Astrocyte of the cerebellum (primary cell): ENCODE measurements around the gene WNT11.

ENCODE experiments used
- DNase-seq: peaks from one replicate; pipeline ENCODE4 v3.0.0-alpha.2; 2011; ENCODE audit warnings: low read depth
- H3K4me3 ChIP-seq: 2 replicates; pipeline ENCODE4 v1.5.1; 2011; ENCODE audit warnings: mild to moderate bottlenecking, low read depth, low read length, moderate library complexity
- CTCF ChIP-seq: IDR thresholded peaks from 2 replicates; pipeline ENCODE4 v1.5.1; 2012; ENCODE audit warnings: low read length, low read depth, moderate library complexity, mild to moderate bottlenecking; ENCODE audit errors: missing control alignments
- in situ Hi-C: cut with HindIII; loops from 2 replicates; pipeline ENCODE4 v1.10.0; 2017; ENCODE audit warnings: low sequenced_read_pairs

Gene WNT11

GRCh38 chr11:76243957-76244285, 37.6 kb upstream of the WNT11 start:
- no peak overlapping the region for H3K4me3 ChIP-seq
- in situ Hi-C loops: loop anchor here (25.0 kb wide), 1 partner anchor 268 kb away; no protein-coding TSS in a partner anchor
- DNase-seq: no peak
- no peak for TF ChIP-seq CTCF

GRCh38 chr11:76243193-76243956, 37.1 kb upstream of the WNT11 start:
- DNase-seq: no peak
- no peak for TF ChIP-seq CTCF
- in situ Hi-C loops: loop anchor here (25.0 kb wide), 1 partner anchor 269 kb away; no protein-coding TSS in a partner anchor
- no peak overlapping the region for H3K4me3 ChIP-seq

GRCh38 chr11:76242004-76242779, 35.9 kb upstream of the WNT11 start:
- DNase-seq: no peak
- in situ Hi-C loops: loop anchor here (25.0 kb wide), 1 partner anchor 270 kb away; no protein-coding TSS in a partner anchor
- no peak overlapping the region for H3K4me3 ChIP-seq
- no peak for TF ChIP-seq CTCF

- no peak for DNase-seq
- in situ Hi-C loops: loop anchor here (25.0 kb wide), 1 partner anchor 271 kb away; no protein-coding TSS in a partner anchor
- H3K4me3 ChIP-seq: no peak overlapping the region
- no peak for TF ChIP-seq CTCF
Observed at GRCh38 chr11:76241243-76242000, 35.1 kb upstream of the WNT11 start.

- TF ChIP-seq CTCF: no peak
Observed at GRCh38 chr11:76240666-76241065, 34.4 kb upstream of the WNT11 start.

GRCh38 chr11:76240161-76240540, 33.8 kb upstream of the WNT11 start:
- TF ChIP-seq CTCF: no peak
- in situ Hi-C loops: loop anchor here (25.0 kb wide), 1 partner anchor 272 kb away; no protein-coding TSS in a partner anchor
- no peak for DNase-seq
- H3K4me3 ChIP-seq: no peak overlapping the region

More at GRCh38 chr11:76240666-76241065, 34.4 kb upstream of the WNT11 start:
- in situ Hi-C loops: loop anchor here (25.0 kb wide), 1 partner anchor 272 kb away; no protein-coding TSS in a partner anchor
- no peak for DNase-seq
- H3K4me3 ChIP-seq: no peak overlapping the region
